ENCODE results near the gene C10orf90.

The C10orf90 gene

GRCh38 chr10:126496771-126497545, 173.5 kb downstream of the C10orf90 start:
- in situ Hi-C loops (cut with MboI; ENCODE audit: low pct_unique_long_range_greater_than_20kb, low sequenced_read_pairs) = no loop called here
- DNase-seq = no peak

GRCh38 chr10:126491476-126491875, 179.0 kb downstream of the C10orf90 start:
- in situ Hi-C loops (cut with MboI; ENCODE audit: low pct_unique_long_range_greater_than_20kb, low sequenced_read_pairs) = no loop called here

GRCh38 chr10:126481181-126481580, 189.3 kb downstream of the C10orf90 start:
- in situ Hi-C loops (cut with MboI; ENCODE audit: low pct_unique_long_range_greater_than_20kb, low sequenced_read_pairs) = no loop called here
- no peak for DNase-seq

More at GRCh38 chr10:126491476-126491875, 179.0 kb downstream of the C10orf90 start:
- no peak for DNase-seq

- no peak for DNase-seq
- in situ Hi-C loops (cut with MboI; ENCODE audit: low pct_unique_long_range_greater_than_20kb, low sequenced_read_pairs) = no loop called here
Measured at GRCh38 chr10:126480648-126481047, 189.8 kb downstream of the C10orf90 start.

GRCh38 chr10:126479280-126479895, 191.1 kb downstream of the C10orf90 start:
- no peak for DNase-seq
- in situ Hi-C loops (cut with MboI; ENCODE audit: low pct_unique_long_range_greater_than_20kb, low sequenced_read_pairs) = no loop called here

GRCh38 chr10:126478546-126478945, 191.9 kb downstream of the C10orf90 start:
- no peak for DNase-seq
- in situ Hi-C loops (cut with MboI; ENCODE audit: low pct_unique_long_range_greater_than_20kb, low sequenced_read_pairs) = no loop called here

GRCh38 chr10:126476246-126476645, 194.2 kb downstream of the C10orf90 start:
- in situ Hi-C loops (cut with MboI; ENCODE audit: low pct_unique_long_range_greater_than_20kb, low sequenced_read_pairs) = no loop called here
- DNase-seq = no peak

- in situ Hi-C loops (cut with MboI; ENCODE audit: low pct_unique_long_range_greater_than_20kb, low sequenced_read_pairs) = no loop called here
- DNase-seq = no peak
Measured at GRCh38 chr10:126475074-126475691, 195.3 kb downstream of the C10orf90 start.

GRCh38 chr10:126474031-126474430, 196.5 kb downstream of the C10orf90 start:
- in situ Hi-C loops (cut with MboI; ENCODE audit: low pct_unique_long_range_greater_than_20kb, low sequenced_read_pairs) = no loop called here
- no peak for DNase-seq

- in situ Hi-C loops (cut with MboI; ENCODE audit: low pct_unique_long_range_greater_than_20kb, low sequenced_read_pairs) = no loop called here
- DNase-seq = no peak
Measured at GRCh38 chr10:126470991-126471390, 199.5 kb downstream of the C10orf90 start.

GRCh38 chr10:126469692-126470091, 200.8 kb downstream of the C10orf90 start:
- in situ Hi-C loops (cut with MboI; ENCODE audit: low pct_unique_long_range_greater_than_20kb, low sequenced_read_pairs) = no loop called here
- DNase-seq = no peak

GRCh38 chr10:126468876-126469643, 201.4 kb downstream of the C10orf90 start:
- no peak for DNase-seq
- in situ Hi-C loops (cut with MboI; ENCODE audit: low pct_unique_long_range_greater_than_20kb, low sequenced_read_pairs) = no loop called here

GRCh38 chr10:126468467-126468866, 202.0 kb downstream of the C10orf90 start:
- in situ Hi-C loops (cut with MboI; ENCODE audit: low pct_unique_long_range_greater_than_20kb, low sequenced_read_pairs) = no loop called here

GRCh38 chr10:126465771-126466170, 204.7 kb downstream of the C10orf90 start:
- no peak for DNase-seq
- in situ Hi-C loops (cut with MboI; ENCODE audit: low pct_unique_long_range_greater_than_20kb, low sequenced_read_pairs) = no loop called here

More at GRCh38 chr10:126468467-126468866, 202.0 kb downstream of the C10orf90 start:
- no peak for DNase-seq

GRCh38 chr10:126463286-126463685, 207.2 kb downstream of the C10orf90 start:
- in situ Hi-C loops (cut with MboI; ENCODE audit: low pct_unique_long_range_greater_than_20kb, low sequenced_read_pairs) = no loop called here
- DNase-seq = no peak

GRCh38 chr10:126461289-126461940, 209.1 kb downstream of the C10orf90 start:
- in situ Hi-C loops (cut with MboI; ENCODE audit: low pct_unique_long_range_greater_than_20kb, low sequenced_read_pairs) = no loop called here
- no peak for DNase-seq

- in situ Hi-C loops (cut with MboI; ENCODE audit: low pct_unique_long_range_greater_than_20kb, low sequenced_read_pairs) = no loop called here
- DNase-seq = no peak
Measured at GRCh38 chr10:126459878-126460481, 210.5 kb downstream of the C10orf90 start.

- DNase-seq = no peak
- in situ Hi-C loops (cut with MboI; ENCODE audit: low pct_unique_long_range_greater_than_20kb, low sequenced_read_pairs) = no loop called here
Measured at GRCh38 chr10:126459032-126459831, 211.3 kb downstream of the C10orf90 start.
